ENCODE measurements around the gene CNTNAP2. TPM values are rescaled to one million over a fixed set of nuclear protein-coding genes. Genes with fewer than 3 reads are reported as not detected.

Gene CNTNAP2
- total RNA-seq, 2 experiments from 2014 or later = not detected

DNA sequence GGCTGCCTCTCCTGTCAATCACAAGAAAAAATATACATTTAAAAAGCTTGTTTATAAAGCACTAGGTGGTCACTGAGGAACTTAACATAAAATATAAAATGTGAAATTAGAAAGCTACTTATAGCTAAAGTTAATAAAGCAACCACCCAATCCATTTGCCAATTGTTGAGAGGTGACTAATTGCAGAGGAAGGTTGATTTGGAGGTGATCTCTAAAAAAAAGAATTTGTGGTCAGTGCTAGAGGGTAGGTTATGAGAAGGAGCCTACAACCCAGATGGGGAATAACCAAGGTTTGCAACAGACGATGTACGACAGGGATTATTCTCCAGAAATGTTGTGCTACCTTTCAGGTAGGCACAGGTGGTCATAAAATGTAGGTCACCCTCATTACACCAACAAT lies 2029.7 kb downstream of the CNTNAP2 start:
- no peaks in the 10 kb centered on the region for H3K4me1 ChIP-seq (ENCODE audit: insufficient read depth, low read length)
- DNase-seq (no peak), ATAC-seq (ENCODE audit: poor library complexity) (no peak)
- intact Hi-C loops (cut with DNase I, micrococcal nuclease) = no loop called here
- H3K36me3 ChIP-seq (ENCODE audit: insufficient read depth, low read length) = no peaks in the 10 kb centered on the region
- peaks cover 0 to 10% of the 10 kb centered on the region in 2 experiments for H3K9me3 ChIP-seq (ENCODE audit: control insufficient read depth in 1 of 2, insufficient read depth in 1 of 2, low read length in 2 of 2)
- ChIA-PET CTCF (no interaction called here), POLR2A (no interaction called here)
- Mint-ChIP-seq H3K4me3 (no peak overlapping the region), H3K9me3 (no peaks in the 10 kb centered on the region), H3K36me3 (ENCODE audit: low read depth) (no peaks in the 10 kb centered on the region), H3K27ac (no peak overlapping the region), H3K27me3 (peaks cover 11% of the 10 kb centered on the region), H3K4me1 (ENCODE audit: low read depth) (no peaks in the 10 kb centered on the region)
- no peaks in the 10 kb centered on the region for H3K27me3 ChIP-seq (ENCODE audit: control insufficient read depth in 1 of 2, insufficient read depth in 2 of 2, low read length in 2 of 2)
- no peak overlapping the region for H3K4me3 ChIP-seq (ENCODE audit: low read length)
- H3K27ac ChIP-seq (ENCODE audit: low read depth in 1 of 2, low read length in 2 of 2) = no peak overlapping the region
- TF ChIP-seq, protein P1, sequence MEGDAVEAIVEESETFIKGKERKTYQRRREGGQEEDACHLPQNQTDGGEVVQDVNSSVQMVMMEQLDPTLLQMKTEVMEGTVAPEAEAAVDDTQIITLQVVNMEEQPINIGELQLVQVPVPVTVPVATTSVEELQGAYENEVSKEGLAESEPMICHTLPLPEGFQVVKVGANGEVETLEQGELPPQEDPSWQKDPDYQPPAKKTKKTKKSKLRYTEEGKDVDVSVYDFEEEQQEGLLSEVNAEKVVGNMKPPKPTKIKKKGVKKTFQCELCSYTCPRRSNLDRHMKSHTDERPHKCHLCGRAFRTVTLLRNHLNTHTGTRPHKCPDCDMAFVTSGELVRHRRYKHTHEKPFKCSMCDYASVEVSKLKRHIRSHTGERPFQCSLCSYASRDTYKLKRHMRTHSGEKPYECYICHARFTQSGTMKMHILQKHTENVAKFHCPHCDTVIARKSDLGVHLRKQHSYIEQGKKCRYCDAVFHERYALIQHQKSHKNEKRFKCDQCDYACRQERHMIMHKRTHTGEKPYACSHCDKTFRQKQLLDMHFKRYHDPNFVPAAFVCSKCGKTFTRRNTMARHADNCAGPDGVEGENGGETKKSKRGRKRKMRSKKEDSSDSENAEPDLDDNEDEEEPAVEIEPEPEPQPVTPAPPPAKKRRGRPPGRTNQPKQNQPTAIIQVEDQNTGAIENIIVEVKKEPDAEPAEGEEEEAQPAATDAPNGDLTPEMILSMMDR (IDR thresholded peaks at IDR 0.05) = no peak

DNA sequence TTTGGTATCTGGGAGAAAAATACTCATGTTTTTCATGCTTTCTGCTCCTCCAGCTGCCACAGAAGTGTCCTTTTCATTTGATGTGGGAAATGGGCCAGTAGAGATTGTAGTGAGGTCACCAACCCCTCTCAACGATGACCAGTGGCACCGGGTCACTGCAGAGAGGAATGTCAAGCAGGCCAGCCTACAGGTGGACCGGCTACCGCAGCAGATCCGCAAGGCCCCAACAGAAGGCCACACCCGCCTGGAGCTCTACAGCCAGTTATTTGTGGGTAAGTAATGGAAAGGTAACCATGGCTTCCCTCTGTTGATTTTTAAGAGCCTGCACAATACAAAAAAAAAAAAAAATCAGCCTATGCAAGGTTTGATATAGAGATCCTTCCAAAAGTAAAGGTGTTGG lies 2030.8 kb downstream of the CNTNAP2 start:
- Mint-ChIP-seq H3K4me3 (no peak overlapping the region), H3K27ac (no peak overlapping the region), H3K36me3 (ENCODE audit: low read depth) (no peaks in the 10 kb centered on the region), H3K9me3 (no peaks in the 10 kb centered on the region), H3K4me1 (ENCODE audit: low read depth) (no peaks in the 10 kb centered on the region), H3K27me3 (peaks cover 11% of the 10 kb centered on the region)
- intact Hi-C loops (cut with DNase I, micrococcal nuclease) = no loop called here
- TF ChIP-seq, protein P1 (IDR thresholded peaks at IDR 0.05) = no peak
- Histone ChIP-seq H3K4me3 (ENCODE audit: low read length) (no peak overlapping the region), H3K9me3 (ENCODE audit: control insufficient read depth in 1 of 2, insufficient read depth in 1 of 2, low read length in 2 of 2) (peaks cover 0 to 10% of the 10 kb centered on the region in 2 experiments), H3K27me3 (ENCODE audit: control insufficient read depth in 1 of 2, insufficient read depth in 2 of 2, low read length in 2 of 2) (no peaks in the 10 kb centered on the region), H3K4me1 (ENCODE audit: insufficient read depth, low read length) (no peaks in the 10 kb centered on the region), H3K27ac (ENCODE audit: low read depth in 1 of 2, low read length in 2 of 2) (no peak overlapping the region), H3K36me3 (ENCODE audit: insufficient read depth, low read length) (no peaks in the 10 kb centered on the region)
- ChIA-PET POLR2A (no interaction called here), CTCF (no interaction called here)
- no peak for ATAC-seq (ENCODE audit: poor library complexity)
- DNase-seq = no peak

DNA sequence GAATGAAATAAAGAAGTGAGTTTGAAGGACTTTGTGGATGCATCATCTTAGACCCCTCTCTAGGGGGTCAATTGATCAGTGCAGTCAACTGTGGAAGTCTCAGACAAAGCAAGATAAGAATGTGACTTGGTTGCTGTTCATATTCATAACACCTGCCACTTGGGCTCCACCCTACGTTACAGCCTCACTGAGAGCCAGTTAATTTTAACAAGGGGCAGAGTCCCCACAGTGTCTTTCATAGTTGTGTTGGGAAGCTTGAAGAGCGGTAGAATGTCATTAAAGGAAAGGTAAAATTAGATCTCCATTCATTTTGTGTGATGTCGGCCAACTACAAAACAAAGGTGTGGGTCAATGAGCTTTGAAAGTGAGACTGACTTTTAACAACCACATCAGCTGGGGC lies 2031.9 kb downstream of the CNTNAP2 start:
- Mint-ChIP-seq H3K36me3 (ENCODE audit: low read depth) (no peaks in the 10 kb centered on the region), H3K4me3 (no peak overlapping the region), H3K9me3 (no peaks in the 10 kb centered on the region), H3K27me3 (peaks cover 11% of the 10 kb centered on the region), H3K27ac (no peak overlapping the region), H3K4me1 (ENCODE audit: low read depth) (no peaks in the 10 kb centered on the region)
- CTCF ChIA-PET = no interaction called here
- DNase-seq = no peak
- Histone ChIP-seq H3K9me3 (ENCODE audit: control insufficient read depth in 1 of 2, insufficient read depth in 1 of 2, low read length in 2 of 2) (peaks cover 0 to 12% of the 10 kb centered on the region in 2 experiments), H3K4me1 (ENCODE audit: insufficient read depth, low read length) (no peaks in the 10 kb centered on the region), H3K36me3 (ENCODE audit: insufficient read depth, low read length) (no peaks in the 10 kb centered on the region), H3K4me3 (ENCODE audit: low read length) (no peak overlapping the region), H3K27me3 (ENCODE audit: control insufficient read depth in 1 of 2, insufficient read depth in 2 of 2, low read length in 2 of 2) (no peaks in the 10 kb centered on the region), H3K27ac (ENCODE audit: low read depth in 1 of 2, low read length in 2 of 2) (no peak overlapping the region)
- POLR2A ChIA-PET = no interaction called here
- TF ChIP-seq, protein P1 (IDR thresholded peaks at IDR 0.05) = no peak
- no peak for ATAC-seq (ENCODE audit: poor library complexity)
- intact Hi-C loops (cut with DNase I, micrococcal nuclease) = no loop called here

Measured in CD4-positive, alpha-beta T cell (primary cell).